Amygdala (tissue), 56 donors: ENCODE results near the gene PVRIG.
"Not testable (repeated sequence)": the region's sequence is repeated elsewhere in the genome, so short reads cannot be mapped to it uniquely, and the experiment has no call there.

Source experiments
- DNase-seq, 56 donors: peaks; one replicate each; lab custom pipeline; 2025; lab: John Stamatoyannopoulos, UW

Gene PVRIG

GRCh38 chr7:100222445-100223132, 2.8 kb downstream of the PVRIG start:
- DNase-seq: no peak

GRCh38 chr7:100223376-100223927, 3.7 kb downstream of the PVRIG start:
- DNase-seq: not testable (repeated sequence)

GRCh38 chr7:100224891-100225290, 5.1 kb downstream of the PVRIG start:
- not testable (repeated sequence) for DNase-seq

- not testable (repeated sequence) for DNase-seq
Observed at GRCh38 chr7:100234660-100235317, 15.0 kb downstream of the PVRIG start.

- DNase-seq: not testable (repeated sequence)
Observed at GRCh38 chr7:100239975-100240374, 20.2 kb downstream of the PVRIG start.

- peak in 4 of 56 donors; percentile 2 to 39 (median 10) for DNase-seq
Observed at GRCh38 chr7:100243385-100243784, 23.6 kb downstream of the PVRIG start.

- not testable (repeated sequence) for DNase-seq
Observed at GRCh38 chr7:100244988-100245605, 25.3 kb downstream of the PVRIG start.

GRCh38 chr7:100246121-100246864, 26.5 kb downstream of the PVRIG start:
- not testable (repeated sequence) for DNase-seq

GRCh38 chr7:100246865-100247137, 27.1 kb downstream of the PVRIG start:
- not testable (repeated sequence) for DNase-seq

- DNase-seq: peak in 2 of 56 donors; percentile 1 to 34
Observed at GRCh38 chr7:100247152-100247757, 27.5 kb downstream of the PVRIG start.

- no peak for DNase-seq
Observed at GRCh38 chr7:100248483-100248882, 28.7 kb downstream of the PVRIG start.

- DNase-seq: no peak
Observed at GRCh38 chr7:100257017-100257416, 37.3 kb downstream of the PVRIG start.

GRCh38 chr7:100259984-100260383, 40.2 kb downstream of the PVRIG start:
- not testable (repeated sequence) for DNase-seq

GRCh38 chr7:100262896-100263295, 43.1 kb downstream of the PVRIG start:
- DNase-seq: not testable (repeated sequence)

GRCh38 chr7:100264223-100264622, 44.5 kb downstream of the PVRIG start:
- DNase-seq: not testable (repeated sequence)

- DNase-seq: not testable (repeated sequence)
Observed at GRCh38 chr7:100264669-100265165, 45.0 kb downstream of the PVRIG start.

- DNase-seq: not testable (repeated sequence)
Observed at GRCh38 chr7:100265851-100266250, 46.1 kb downstream of the PVRIG start.

- no peak for DNase-seq
Observed at GRCh38 chr7:100266576-100267354, 47.0 kb downstream of the PVRIG start.

- no peak for DNase-seq
Observed at GRCh38 chr7:100267648-100268047, 47.9 kb downstream of the PVRIG start.
